HS-5 (cell line): Measurements from ENCODE around the gene GZF1.

ENCODE experiments used
- DNase-seq: peaks from one replicate; pipeline ENCODE4 v3.0.0-alpha.2; 2012; ENCODE audit warnings: low read depth

Gene GZF1

GRCh38 chr20:23407781-23408464, 45.9 kb downstream of the GZF1 start:
- no peak for DNase-seq

GRCh38 chr20:23408957-23409356, 47.0 kb downstream of the GZF1 start:
- no peak for DNase-seq

- no peak for DNase-seq
These were observed 47.8 kb downstream of the GZF1 start for GRCh38 chr20:23409800-23410199.

GRCh38 chr20:23410916-23411695, 49.1 kb downstream of the GZF1 start:
- DNase-seq: no peak

GRCh38 chr20:23412026-23412425, 50.0 kb downstream of the GZF1 start:
- no peak for DNase-seq

- DNase-seq: no peak
These were observed 52.0 kb downstream of the GZF1 start for GRCh38 chr20:23413862-23414422.

- no peak for DNase-seq
These were observed 52.7 kb downstream of the GZF1 start for GRCh38 chr20:23414526-23415188.

GRCh38 chr20:23415555-23415954, 53.6 kb downstream of the GZF1 start:
- DNase-seq: no peak

GRCh38 chr20:23415959-23416583, 54.1 kb downstream of the GZF1 start:
- DNase-seq: no peak

GRCh38 chr20:23417861-23418260, 55.9 kb downstream of the GZF1 start:
- no peak for DNase-seq

GRCh38 chr20:23419657-23419994, 57.6 kb downstream of the GZF1 start:
- no peak for DNase-seq

GRCh38 chr20:23419995-23420901, 58.3 kb downstream of the GZF1 start:
- no peak for DNase-seq

- DNase-seq: peak; percentile 51
These were observed 59.3 kb downstream of the GZF1 start, which contains the start of gene NAPB for GRCh38 chr20:23420943-23421931. Gene NAPB, minus strand, starts transcription at chr20:23421488. Its CDS starts 86 bp downstream, at chr20:23421402.
